ENCODE results near the gene UQCC2.

The UQCC2 gene

DNA sequence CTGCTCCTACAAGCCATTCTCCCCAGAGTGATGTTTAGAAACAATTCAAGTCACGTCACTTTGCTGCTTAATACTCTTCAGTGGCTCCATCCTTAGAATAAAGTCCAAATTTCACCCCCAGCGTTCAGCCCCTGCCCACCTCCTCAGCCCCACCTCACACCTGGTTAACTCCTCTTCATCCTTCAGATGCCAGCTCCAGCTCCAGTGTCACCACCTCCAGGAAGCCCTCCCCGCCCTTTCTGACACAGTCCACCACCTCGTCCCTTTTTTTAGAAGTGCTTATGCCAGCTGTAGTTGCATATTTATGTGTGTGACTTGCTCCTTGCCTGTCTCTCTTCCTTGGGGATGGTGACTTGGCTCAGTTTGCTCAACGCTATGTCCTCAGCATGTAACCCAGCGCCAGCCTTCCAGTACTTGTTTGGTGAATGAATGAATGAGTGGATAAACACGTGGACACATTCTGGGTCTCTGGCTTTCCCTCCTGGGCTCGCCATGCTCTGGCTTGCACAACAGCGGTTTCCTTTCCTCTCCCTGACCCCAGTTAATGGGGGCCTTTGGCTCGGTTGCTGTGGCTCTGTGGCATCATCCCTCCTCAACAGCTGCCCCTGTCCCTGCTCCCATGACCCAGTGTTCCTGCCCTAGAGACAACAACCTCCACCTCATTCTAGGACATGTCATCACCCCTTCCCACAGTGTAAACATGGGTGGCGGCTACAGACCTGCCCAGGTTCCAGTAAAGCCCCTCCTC is 38.9 kb upstream of the UQCC2 start:
- Histone ChIP-seq H3K4me1 (ENCODE audit: control insufficient read depth, low read depth, low read length) (peaks cover 31% of the 10 kb centered on the region), H3K9ac (ENCODE audit: low read length) (no peak overlapping the region), H3K27me3 (ENCODE audit: control insufficient read depth, insufficient read depth, low read length) (no peaks in the 10 kb centered on the region), H3K36me3 (ENCODE audit: control insufficient read depth, low read depth, low read length) (no peaks in the 10 kb centered on the region), H3K4me3 (ENCODE audit: low read length) (no peak overlapping the region), H3K27ac (ENCODE audit: low read length) (no peak overlapping the region), H3K9me3 (ENCODE audit: control insufficient read depth, low read depth, low read length) (no peaks in the 10 kb centered on the region)

DNA sequence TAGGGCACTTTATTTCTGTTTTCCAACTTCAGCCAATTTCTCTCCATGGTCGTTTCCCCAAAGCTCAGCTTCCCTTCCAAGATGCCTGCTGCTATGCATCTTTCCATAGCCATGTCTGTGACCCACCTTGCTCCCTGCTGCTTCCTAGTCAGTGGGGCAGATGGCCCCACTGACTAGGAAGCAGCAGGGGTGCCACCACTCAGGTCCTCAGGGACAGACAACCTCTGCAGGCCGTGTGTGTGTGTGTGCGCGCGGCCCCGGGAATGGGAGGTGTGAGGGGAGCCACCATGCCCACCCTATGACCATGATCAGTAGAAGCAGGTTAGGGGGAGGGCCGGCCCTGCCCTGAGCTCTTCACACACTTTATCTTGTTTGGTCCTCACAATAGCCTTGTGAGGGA is 37.9 kb upstream of the UQCC2 start:
- H3K27me3 ChIP-seq (ENCODE audit: control insufficient read depth, insufficient read depth, low read length): no peaks in the 10 kb centered on the region

DNA sequence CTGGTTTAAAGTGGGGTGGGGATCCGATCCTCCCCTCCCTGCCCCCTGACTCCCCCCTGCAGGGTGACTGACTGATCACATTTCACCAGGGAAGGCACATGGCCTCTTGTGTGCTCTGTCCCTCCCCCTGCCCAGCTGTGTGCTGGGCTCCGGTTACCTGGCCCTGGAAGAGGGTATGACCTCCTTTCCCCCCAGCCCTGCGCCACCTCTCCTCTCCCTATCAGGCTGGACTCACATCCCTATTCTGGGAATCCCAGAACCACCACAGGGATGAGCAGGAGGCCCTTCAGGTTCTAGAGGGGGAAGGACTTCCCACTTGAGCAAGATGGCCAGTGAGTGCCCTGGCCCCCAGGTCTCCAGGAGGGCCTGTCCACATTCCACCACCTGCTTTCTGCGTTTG is 37.3 kb upstream of the UQCC2 start:
- H3K27me3 ChIP-seq (ENCODE audit: control insufficient read depth, insufficient read depth, low read length): no peaks in the 10 kb centered on the region
- H3K27ac ChIP-seq (ENCODE audit: low read length): no peak overlapping the region
- no peak overlapping the region for H3K9ac ChIP-seq (ENCODE audit: low read length)
- H3K9me3 ChIP-seq (ENCODE audit: control insufficient read depth, low read depth, low read length): no peaks in the 10 kb centered on the region
- H3K4me1 ChIP-seq (ENCODE audit: control insufficient read depth, low read depth, low read length): peaks cover 37% of the 10 kb centered on the region
- H3K4me3 ChIP-seq (ENCODE audit: low read length): no peak overlapping the region
- no peaks in the 10 kb centered on the region for H3K36me3 ChIP-seq (ENCODE audit: control insufficient read depth, low read depth, low read length)

More for the DNA sequence above, 37.9 kb upstream of the UQCC2 start:
- Histone ChIP-seq H3K27ac (ENCODE audit: low read length) (no peak overlapping the region), H3K4me3 (ENCODE audit: low read length) (no peak overlapping the region), H3K9ac (ENCODE audit: low read length) (no peak overlapping the region), H3K9me3 (ENCODE audit: control insufficient read depth, low read depth, low read length) (no peaks in the 10 kb centered on the region), H3K36me3 (ENCODE audit: control insufficient read depth, low read depth, low read length) (no peaks in the 10 kb centered on the region), H3K4me1 (ENCODE audit: control insufficient read depth, low read depth, low read length) (peaks cover 37% of the 10 kb centered on the region)

DNA sequence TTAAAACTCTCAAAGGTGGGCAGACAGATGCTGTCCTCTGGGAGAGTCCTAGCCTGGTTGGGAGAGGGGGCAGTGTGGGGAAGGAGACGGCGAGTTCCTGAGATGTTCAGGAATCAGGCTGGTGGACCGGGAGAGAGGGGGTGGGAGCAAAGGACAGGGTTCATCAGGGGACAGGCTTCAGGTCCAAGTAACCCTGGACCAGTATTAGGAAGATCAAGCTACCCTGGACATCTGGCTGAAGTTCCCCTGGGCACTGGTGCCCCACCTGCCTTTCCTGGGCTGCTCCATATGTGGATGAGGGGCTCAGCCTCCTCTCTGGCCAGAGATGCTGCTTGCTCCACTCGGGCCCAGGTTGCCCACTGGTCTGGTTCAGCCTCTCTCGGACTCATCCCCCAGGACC is 36.3 kb upstream of the UQCC2 start:
- Histone ChIP-seq H3K4me3 (ENCODE audit: low read length) (no peak overlapping the region), H3K9ac (ENCODE audit: low read length) (no peak overlapping the region), H3K27me3 (ENCODE audit: control insufficient read depth, insufficient read depth, low read length) (no peaks in the 10 kb centered on the region), H3K4me1 (ENCODE audit: control insufficient read depth, low read depth, low read length) (peaks cover 37% of the 10 kb centered on the region), H3K9me3 (ENCODE audit: control insufficient read depth, low read depth, low read length) (no peaks in the 10 kb centered on the region), H3K36me3 (ENCODE audit: control insufficient read depth, low read depth, low read length) (no peaks in the 10 kb centered on the region), H3K27ac (ENCODE audit: low read length) (no peak overlapping the region)

GRCh38 chr6:33746651-33747100 is 35.2 kb upstream of the UQCC2 start, which contains the start of gene IP6K3:
Gene IP6K3 (minus strand): TSS chr6:33746905. CDS start chr6:33735476, 11,429 bp downstream.
- Histone ChIP-seq H3K9me3 (ENCODE audit: control insufficient read depth, low read depth, low read length) (no peaks in the 10 kb centered on the region), H3K4me1 (ENCODE audit: control insufficient read depth, low read depth, low read length) (peaks cover 37% of the 10 kb centered on the region), H3K27ac (ENCODE audit: low read length) (no peak within 1 kb of the TSS), H3K36me3 (ENCODE audit: control insufficient read depth, low read depth, low read length) (no peaks in the 10 kb centered on the region), H3K9ac (ENCODE audit: low read length) (no peak within 1 kb of the TSS), H3K27me3 (ENCODE audit: control insufficient read depth, insufficient read depth, low read length) (no peaks in the 10 kb centered on the region), H3K4me3 (ENCODE audit: low read length) (no peak within 1 kb of the TSS)

DNA sequence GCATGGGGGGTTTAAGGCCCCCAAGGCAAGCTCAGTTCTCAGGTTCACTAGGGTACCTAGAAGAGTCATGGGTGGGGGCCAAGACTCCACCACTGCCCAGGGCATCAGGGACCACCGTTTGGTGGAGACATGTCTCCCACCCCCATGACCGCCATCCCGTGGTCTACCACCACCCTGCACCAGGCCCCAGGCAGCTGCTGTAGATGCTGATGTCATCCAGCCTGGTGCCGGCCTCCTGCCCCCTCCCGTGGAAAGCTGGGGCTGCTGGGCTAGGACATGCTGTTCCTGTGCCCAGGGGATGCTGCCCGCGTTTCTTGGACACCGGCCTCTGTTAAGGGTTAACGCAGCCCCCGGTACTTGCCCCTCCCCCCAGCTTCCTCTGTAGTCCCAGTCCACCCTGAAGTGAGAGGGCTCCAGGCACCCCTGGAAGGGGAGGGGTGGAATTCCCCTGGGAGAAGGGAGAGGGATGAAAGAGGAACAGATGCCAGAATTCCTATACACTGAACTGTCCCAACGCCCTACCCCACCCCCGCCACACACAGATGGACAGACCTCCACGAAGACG is 34.6 kb upstream of the UQCC2 start:
- Histone ChIP-seq H3K9ac (ENCODE audit: low read length) (no peak overlapping the region), H3K27ac (ENCODE audit: low read length) (no peak overlapping the region), H3K4me1 (ENCODE audit: control insufficient read depth, low read depth, low read length) (peaks cover 37% of the 10 kb centered on the region), H3K27me3 (ENCODE audit: control insufficient read depth, insufficient read depth, low read length) (no peaks in the 10 kb centered on the region), H3K36me3 (ENCODE audit: control insufficient read depth, low read depth, low read length) (no peaks in the 10 kb centered on the region), H3K4me3 (ENCODE audit: low read length) (no peak overlapping the region), H3K9me3 (ENCODE audit: control insufficient read depth, low read depth, low read length) (no peaks in the 10 kb centered on the region)

- Histone ChIP-seq H3K36me3 (ENCODE audit: control insufficient read depth, low read depth, low read length) (no peaks in the 10 kb centered on the region), H3K27ac (ENCODE audit: low read length) (no peak overlapping the region), H3K4me3 (ENCODE audit: low read length) (no peak overlapping the region), H3K27me3 (ENCODE audit: control insufficient read depth, insufficient read depth, low read length) (no peaks in the 10 kb centered on the region), H3K9ac (ENCODE audit: low read length) (no peak overlapping the region), H3K9me3 (ENCODE audit: control insufficient read depth, low read depth, low read length) (no peaks in the 10 kb centered on the region), H3K4me1 (ENCODE audit: control insufficient read depth, low read depth, low read length) (peaks cover 37% of the 10 kb centered on the region)
Measured at GRCh38 chr6:33745548-33745947, 34.0 kb upstream of the UQCC2 start.

- H3K9ac ChIP-seq (ENCODE audit: low read length): no peak overlapping the region
- H3K9me3 ChIP-seq (ENCODE audit: control insufficient read depth, low read depth, low read length): no peaks in the 10 kb centered on the region
- no peak overlapping the region for H3K4me3 ChIP-seq (ENCODE audit: low read length)
- no peaks in the 10 kb centered on the region for H3K27me3 ChIP-seq (ENCODE audit: control insufficient read depth, insufficient read depth, low read length)
- H3K4me1 ChIP-seq (ENCODE audit: control insufficient read depth, low read depth, low read length): peaks cover 37% of the 10 kb centered on the region
- H3K27ac ChIP-seq (ENCODE audit: low read length): no peak overlapping the region
- no peaks in the 10 kb centered on the region for H3K36me3 ChIP-seq (ENCODE audit: control insufficient read depth, low read depth, low read length)
Measured at GRCh38 chr6:33744895-33745546, 33.5 kb upstream of the UQCC2 start.

DNA sequence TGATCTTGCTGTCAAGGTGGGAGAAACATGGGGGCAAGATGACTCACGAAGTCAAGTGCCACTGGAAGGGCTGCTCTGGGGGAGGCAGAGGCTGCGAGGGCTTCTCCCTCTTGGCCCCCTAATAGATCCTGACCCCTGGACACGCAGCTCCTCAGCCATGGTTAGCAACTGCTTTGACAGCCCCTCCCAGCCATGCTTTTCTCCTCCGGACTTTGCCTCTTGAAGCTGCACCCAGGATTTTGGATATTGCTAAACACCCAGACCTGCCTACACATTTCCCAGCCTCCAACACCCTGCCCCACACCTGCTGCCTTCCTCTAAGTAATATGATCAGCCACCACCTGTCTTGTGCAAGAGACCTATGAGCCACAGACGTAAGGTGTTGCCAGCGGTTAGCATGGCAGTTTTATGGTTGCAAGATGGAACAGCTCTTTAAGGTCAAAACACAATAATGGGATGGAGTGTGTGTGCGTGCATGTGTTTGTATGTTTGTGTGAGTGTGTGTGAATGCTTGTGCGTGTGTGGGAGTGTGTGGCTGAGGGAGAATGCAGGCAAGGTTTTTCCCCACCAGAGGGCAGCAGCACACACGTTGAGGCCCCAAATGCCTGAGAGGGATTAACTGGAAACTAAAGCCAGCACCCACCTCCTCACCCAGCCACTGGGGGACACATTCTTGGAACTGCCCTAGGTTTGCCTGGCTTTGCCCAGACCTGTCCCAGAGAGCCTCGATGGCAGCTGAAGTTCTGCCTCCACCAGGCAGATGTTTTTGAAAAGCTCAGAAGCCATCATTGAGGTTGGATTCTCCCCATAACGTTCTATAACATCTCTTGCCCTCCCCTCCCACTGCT is 32.7 kb upstream of the UQCC2 start:
- H3K4me3 ChIP-seq (ENCODE audit: low read length): no peak overlapping the region
- H3K36me3 ChIP-seq (ENCODE audit: control insufficient read depth, low read depth, low read length): no peaks in the 10 kb centered on the region
- no peaks in the 10 kb centered on the region for H3K27me3 ChIP-seq (ENCODE audit: control insufficient read depth, insufficient read depth, low read length)
- H3K9me3 ChIP-seq (ENCODE audit: control insufficient read depth, low read depth, low read length): no peaks in the 10 kb centered on the region
- no peak overlapping the region for H3K27ac ChIP-seq (ENCODE audit: low read length)
- H3K4me1 ChIP-seq (ENCODE audit: control insufficient read depth, low read depth, low read length): peaks cover 37% of the 10 kb centered on the region
- H3K9ac ChIP-seq (ENCODE audit: low read length): no peak overlapping the region

- H3K27ac ChIP-seq (ENCODE audit: low read length): no peak overlapping the region
- H3K9ac ChIP-seq (ENCODE audit: low read length): no peak overlapping the region
- no peaks in the 10 kb centered on the region for H3K27me3 ChIP-seq (ENCODE audit: control insufficient read depth, insufficient read depth, low read length)
- H3K4me3 ChIP-seq (ENCODE audit: low read length): no peak overlapping the region
- H3K9me3 ChIP-seq (ENCODE audit: control insufficient read depth, low read depth, low read length): no peaks in the 10 kb centered on the region
- H3K4me1 ChIP-seq (ENCODE audit: control insufficient read depth, low read depth, low read length): peaks cover 26% of the 10 kb centered on the region
- no peaks in the 10 kb centered on the region for H3K36me3 ChIP-seq (ENCODE audit: control insufficient read depth, low read depth, low read length)
Measured at GRCh38 chr6:33742837-33743236, 31.3 kb upstream of the UQCC2 start.

DNA sequence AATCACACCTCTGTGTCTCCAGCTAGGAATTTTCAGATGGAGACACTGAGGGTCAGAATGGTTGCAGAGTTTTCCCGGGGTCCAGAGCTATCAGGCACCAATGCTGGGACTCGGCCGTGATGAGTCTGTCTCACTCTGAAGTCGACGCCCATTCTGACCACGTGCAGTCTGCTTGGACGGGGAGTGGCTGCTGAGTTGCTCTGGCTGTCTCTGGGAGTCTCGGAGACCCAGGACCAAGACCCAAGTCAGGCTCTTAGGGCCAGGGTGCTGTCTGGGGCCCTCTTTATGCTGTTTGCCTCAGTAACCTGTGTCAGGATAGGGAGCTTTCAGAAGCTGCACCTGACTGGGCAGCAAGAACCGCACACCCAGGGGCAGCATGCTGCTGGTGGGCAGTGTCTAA is 30.6 kb upstream of the UQCC2 start:
- H3K9me3 ChIP-seq (ENCODE audit: control insufficient read depth, low read depth, low read length): no peaks in the 10 kb centered on the region
- H3K27ac ChIP-seq (ENCODE audit: low read length): no peak overlapping the region
- H3K9ac ChIP-seq (ENCODE audit: low read length): no peak overlapping the region
- peaks cover 23% of the 10 kb centered on the region for H3K4me1 ChIP-seq (ENCODE audit: control insufficient read depth, low read depth, low read length)
- H3K27me3 ChIP-seq (ENCODE audit: control insufficient read depth, insufficient read depth, low read length): no peaks in the 10 kb centered on the region
- no peak overlapping the region for H3K4me3 ChIP-seq (ENCODE audit: low read length)
- H3K36me3 ChIP-seq (ENCODE audit: control insufficient read depth, low read depth, low read length): no peaks in the 10 kb centered on the region
